ENCODE data around the gene DENND6B. TPM values are rescaled to one million over a fixed set of nuclear protein-coding genes. Genes with fewer than 3 reads are reported as not detected.

Gene DENND6B
- total RNA-seq, 2 experiments from 2014 or later = 2.8 TPM

- no peak for ATAC-seq
- ChIA-PET POLR2A (no interaction called here), CTCF (no interaction called here)
- H3K27ac Mint-ChIP-seq = no peak overlapping the region
- no peak for DNase-seq
- peaks cover 5% of the 10 kb centered on the region for H3K4me1 Mint-ChIP-seq
- H3K36me3 Mint-ChIP-seq (ENCODE audit: low read depth) = no peaks in the 10 kb centered on the region
- peaks cover 22% of the 10 kb centered on the region for H3K27me3 Mint-ChIP-seq
- intact Hi-C loops (cut with DNase I, micrococcal nuclease) = no loop called here
- no peaks in the 10 kb centered on the region for H3K9me3 Mint-ChIP-seq (ENCODE audit: low read depth)
- H3K4me3 Mint-ChIP-seq = no peak overlapping the region
These were observed 37.5 kb downstream of the DENND6B start for GRCh38 chr22:50289151-50289941.

DNA sequence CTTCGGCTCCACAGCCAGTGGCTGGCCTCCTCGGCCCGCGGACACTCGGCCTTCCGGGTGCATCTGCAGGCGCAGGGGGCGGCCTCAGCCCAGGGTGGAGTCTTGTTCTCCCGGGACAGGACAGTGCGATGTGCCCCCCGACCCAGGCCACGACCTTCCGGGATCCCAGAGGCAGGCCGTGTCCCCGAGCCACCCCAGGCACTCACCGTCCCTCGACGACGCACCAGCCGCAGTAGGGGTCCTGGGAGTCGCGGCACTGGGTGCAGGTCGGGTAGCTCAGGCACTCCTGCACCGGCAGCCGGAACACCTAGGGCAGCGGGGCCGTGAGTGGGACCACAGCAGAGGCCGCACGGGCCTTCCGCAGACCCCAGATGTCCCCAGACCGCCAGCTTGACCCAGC lies 39.1 kb downstream of the DENND6B start:
- POLR2A ChIA-PET = no interaction called here
- Mint-ChIP-seq H3K9me3 (ENCODE audit: low read depth) (no peaks in the 10 kb centered on the region), H3K4me3 (no peak overlapping the region), H3K4me1 (peaks cover 3% of the 10 kb centered on the region), H3K27ac (no peak overlapping the region), H3K27me3 (peaks cover 17% of the 10 kb centered on the region), H3K36me3 (ENCODE audit: low read depth) (no peaks in the 10 kb centered on the region)
- intact Hi-C loops (cut with DNase I, micrococcal nuclease) = no loop called here
- no peak for ATAC-seq
- CTCF ChIA-PET = no interaction called here
- no peak for DNase-seq

GRCh38 chr22:50286701-50287318 lies 40.0 kb downstream of the DENND6B start:
- POLR2A ChIA-PET = no interaction called here

DNA sequence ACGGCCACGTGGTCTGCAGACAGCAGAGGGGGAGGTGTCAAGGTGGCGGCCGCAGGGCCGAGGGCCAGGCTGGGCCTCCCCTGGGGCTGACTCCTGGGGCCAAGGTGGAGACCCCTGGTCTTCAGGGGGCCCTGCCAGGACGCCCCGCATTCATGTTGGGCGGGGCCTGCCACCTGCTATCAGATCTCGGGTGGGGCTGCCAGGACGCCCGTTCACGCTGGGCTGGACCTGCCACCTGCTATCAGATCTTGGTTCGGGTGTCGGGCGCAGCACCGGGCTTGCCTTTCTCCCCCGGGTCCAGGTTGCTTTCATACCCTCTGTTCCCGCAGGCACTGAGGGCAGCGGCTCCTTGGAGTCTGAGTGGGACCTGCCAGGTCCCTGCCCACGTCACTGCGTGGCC lies 40.5 kb downstream of the DENND6B start:
- ChIA-PET CTCF (no interaction called here), POLR2A (no interaction called here)
- no peak for DNase-seq
- ATAC-seq = no peak
- Mint-ChIP-seq H3K4me3 (no peak overlapping the region), H3K36me3 (ENCODE audit: low read depth) (no peaks in the 10 kb centered on the region), H3K4me1 (no peaks in the 10 kb centered on the region), H3K27ac (no peak overlapping the region), H3K9me3 (ENCODE audit: low read depth) (no peaks in the 10 kb centered on the region), H3K27me3 (peaks cover 3% of the 10 kb centered on the region)
- intact Hi-C loops (cut with DNase I, micrococcal nuclease) = no loop called here

More at GRCh38 chr22:50286701-50287318, 40.0 kb downstream of the DENND6B start:
- peaks cover 8% of the 10 kb centered on the region for H3K27me3 Mint-ChIP-seq
- CTCF ChIA-PET = no interaction called here
- H3K4me3 Mint-ChIP-seq = no peak overlapping the region
- no peaks in the 10 kb centered on the region for H3K4me1 Mint-ChIP-seq
- DNase-seq = no peak
- intact Hi-C loops (cut with DNase I, micrococcal nuclease) = no loop called here
- H3K36me3 Mint-ChIP-seq (ENCODE audit: low read depth) = no peaks in the 10 kb centered on the region
- no peaks in the 10 kb centered on the region for H3K9me3 Mint-ChIP-seq (ENCODE audit: low read depth)
- no peak overlapping the region for H3K27ac Mint-ChIP-seq
- ATAC-seq = no peak

DNA sequence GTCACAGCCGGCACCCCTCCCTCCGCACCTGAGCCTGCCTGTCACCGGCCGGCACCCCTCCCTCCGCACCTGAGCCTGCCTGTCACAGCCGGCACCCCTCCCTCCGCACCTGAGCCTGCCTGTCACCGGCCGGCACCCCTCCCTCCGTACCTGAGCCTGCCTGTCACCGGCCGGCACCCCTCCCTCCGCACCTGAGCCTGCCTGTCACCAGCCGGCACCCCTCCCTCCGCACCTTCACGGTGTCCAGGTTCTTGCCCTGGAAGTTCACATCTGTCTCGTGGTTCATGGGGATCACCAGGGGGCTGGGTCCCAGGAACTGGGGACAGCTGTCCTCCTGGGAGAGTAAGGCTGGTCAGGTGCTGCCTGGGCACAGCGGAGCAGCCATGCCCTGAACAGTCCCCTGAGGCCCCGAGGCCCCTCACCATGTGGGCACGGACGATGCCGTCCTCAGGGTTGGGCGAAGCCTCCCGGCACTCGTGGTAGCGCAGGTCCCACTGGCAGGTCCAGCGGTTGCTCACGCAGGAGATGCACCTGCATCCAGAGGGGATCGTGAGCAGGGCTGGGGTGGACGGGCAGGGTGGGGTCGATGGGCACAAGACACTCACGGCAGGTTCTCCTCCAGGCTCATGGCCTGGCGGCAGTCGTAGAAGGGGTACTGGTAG lies 41.1 kb downstream of the DENND6B start:
- Mint-ChIP-seq H3K4me3 (no peak overlapping the region), H3K27ac (no peak overlapping the region), H3K36me3 (ENCODE audit: low read depth) (no peaks in the 10 kb centered on the region), H3K4me1 (no peaks in the 10 kb centered on the region), H3K9me3 (ENCODE audit: low read depth) (no peaks in the 10 kb centered on the region), H3K27me3 (no peaks in the 10 kb centered on the region)
- ChIA-PET POLR2A (no interaction called here), CTCF (no interaction called here)
- no peak for DNase-seq
- no peak for ATAC-seq
- intact Hi-C loops (cut with DNase I, micrococcal nuclease) = no loop called here

DNA sequence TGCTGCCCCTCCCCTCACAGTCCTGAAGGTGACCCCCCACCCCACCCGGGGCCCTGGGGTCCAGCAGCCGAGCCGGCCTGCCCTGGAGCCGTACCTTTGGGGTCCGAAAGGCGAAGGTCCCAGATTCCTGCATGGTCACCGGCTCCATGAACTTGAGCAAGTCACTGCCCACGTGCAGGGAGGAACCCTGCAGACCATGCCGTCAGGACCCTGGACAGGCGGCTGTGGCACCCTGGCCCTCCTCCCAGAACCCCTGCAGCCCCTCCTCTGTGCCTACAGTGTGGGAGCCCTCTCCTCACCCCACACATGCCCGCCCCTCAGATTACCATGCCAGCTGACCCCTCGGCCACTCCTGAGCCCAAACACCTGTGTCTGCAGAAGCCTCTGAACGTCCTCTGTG lies 42.3 kb downstream of the DENND6B start:
- ATAC-seq (no peak), DNase-seq (no peak)
- H3K27me3 Mint-ChIP-seq = no peaks in the 10 kb centered on the region
- no peaks in the 10 kb centered on the region for H3K36me3 Mint-ChIP-seq (ENCODE audit: low read depth)
- ChIA-PET CTCF (no interaction called here), POLR2A (no interaction called here)
- intact Hi-C loops (cut with DNase I, micrococcal nuclease) = no loop called here
- H3K27ac Mint-ChIP-seq = no peak overlapping the region
- H3K9me3 Mint-ChIP-seq (ENCODE audit: low read depth) = no peaks in the 10 kb centered on the region
- H3K4me3 Mint-ChIP-seq = no peak overlapping the region
- H3K4me1 Mint-ChIP-seq = no peaks in the 10 kb centered on the region

GRCh38 chr22:50283821-50284220 lies 43.0 kb downstream of the DENND6B start:
- DNase-seq (no peak), ATAC-seq (no peak)
- CTCF ChIA-PET = no interaction called here
- intact Hi-C loops (cut with DNase I, micrococcal nuclease) = no loop called here
- Mint-ChIP-seq H3K36me3 (ENCODE audit: low read depth) (no peaks in the 10 kb centered on the region), H3K27ac (no peak overlapping the region), H3K4me1 (no peaks in the 10 kb centered on the region), H3K9me3 (ENCODE audit: low read depth) (no peaks in the 10 kb centered on the region), H3K27me3 (no peaks in the 10 kb centered on the region), H3K4me3 (no peak overlapping the region)
- POLR2A ChIA-PET = no interaction called here

DNA sequence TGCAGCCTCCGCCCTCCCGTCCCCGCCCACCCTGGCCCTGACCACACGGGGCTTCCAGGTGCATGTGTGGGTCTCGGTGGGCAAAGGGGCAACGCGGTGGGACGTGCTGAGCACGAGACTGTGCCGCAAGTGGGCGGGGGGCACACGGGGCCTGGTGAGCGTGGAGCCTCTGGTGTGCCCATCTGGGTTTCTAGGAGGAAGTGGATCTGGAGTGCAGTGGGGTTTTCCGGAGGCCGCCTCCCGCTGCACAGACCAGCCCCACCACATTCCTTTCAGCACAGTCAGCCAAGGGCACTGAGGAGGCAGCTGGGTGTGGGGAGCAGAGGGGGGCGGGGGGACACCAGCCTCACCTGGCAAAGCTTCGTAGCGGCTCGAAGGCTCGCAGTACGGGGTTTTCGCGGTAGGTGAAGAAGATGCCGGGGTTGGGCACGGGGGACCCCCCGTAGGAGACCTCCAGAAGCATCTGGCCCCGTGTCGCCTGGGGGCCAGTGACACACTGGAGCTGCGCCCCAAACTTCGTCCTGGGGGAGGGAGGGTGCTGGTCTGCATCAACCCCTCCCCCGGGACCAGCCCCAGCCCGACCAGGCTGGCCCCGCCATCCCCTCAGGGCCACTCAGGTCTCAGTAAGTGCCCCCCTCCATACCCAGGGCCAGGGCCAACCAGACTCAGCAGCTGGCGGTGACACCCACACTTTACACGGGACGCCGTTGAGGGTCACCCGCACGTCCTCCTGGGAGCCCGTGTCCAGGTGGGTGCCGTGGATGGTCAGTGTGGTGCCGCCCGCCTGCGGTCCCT lies 44.3 kb downstream of the DENND6B start:
- Mint-ChIP-seq H3K9me3 (ENCODE audit: low read depth) (no peaks in the 10 kb centered on the region), H3K36me3 (ENCODE audit: low read depth) (no peaks in the 10 kb centered on the region), H3K27me3 (no peaks in the 10 kb centered on the region), H3K27ac (no peak overlapping the region), H3K4me3 (no peak overlapping the region), H3K4me1 (no peaks in the 10 kb centered on the region)
- ChIA-PET CTCF (no interaction called here), POLR2A (no interaction called here)
- no peak for ATAC-seq
- DNase-seq = no peak
- intact Hi-C loops (cut with DNase I, micrococcal nuclease) = no loop called here

DNA sequence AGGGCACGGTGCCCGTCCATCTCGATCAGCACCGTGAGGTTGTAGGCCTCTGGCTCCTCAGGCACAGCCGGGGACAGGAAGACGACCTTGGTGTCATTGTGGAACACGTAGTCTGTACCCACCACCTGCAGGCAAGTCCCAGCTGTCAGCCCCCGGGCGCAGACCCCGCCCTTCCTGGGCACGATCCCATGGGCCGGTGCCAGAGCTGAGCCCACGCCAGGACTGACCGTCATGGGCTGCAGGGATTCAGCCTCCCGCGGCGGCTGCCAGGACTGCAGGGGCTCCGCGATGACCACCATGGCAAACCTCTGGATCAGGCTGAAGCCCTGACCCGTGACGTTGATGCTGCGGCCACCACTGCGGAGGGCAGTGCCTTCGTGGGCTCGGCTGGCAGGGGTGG lies 44.9 kb downstream of the DENND6B start:
- DNase-seq = no peak
- no peaks in the 10 kb centered on the region for H3K36me3 Mint-ChIP-seq (ENCODE audit: low read depth)
- H3K27me3 Mint-ChIP-seq = no peaks in the 10 kb centered on the region
- intact Hi-C loops (cut with DNase I, micrococcal nuclease) = no loop called here
- no peak overlapping the region for H3K4me3 Mint-ChIP-seq
- no peak for ATAC-seq
- no peaks in the 10 kb centered on the region for H3K9me3 Mint-ChIP-seq (ENCODE audit: low read depth)
- ChIA-PET POLR2A (no interaction called here), CTCF (no interaction called here)
- no peak overlapping the region for H3K27ac Mint-ChIP-seq
- H3K4me1 Mint-ChIP-seq = no peaks in the 10 kb centered on the region

DNA sequence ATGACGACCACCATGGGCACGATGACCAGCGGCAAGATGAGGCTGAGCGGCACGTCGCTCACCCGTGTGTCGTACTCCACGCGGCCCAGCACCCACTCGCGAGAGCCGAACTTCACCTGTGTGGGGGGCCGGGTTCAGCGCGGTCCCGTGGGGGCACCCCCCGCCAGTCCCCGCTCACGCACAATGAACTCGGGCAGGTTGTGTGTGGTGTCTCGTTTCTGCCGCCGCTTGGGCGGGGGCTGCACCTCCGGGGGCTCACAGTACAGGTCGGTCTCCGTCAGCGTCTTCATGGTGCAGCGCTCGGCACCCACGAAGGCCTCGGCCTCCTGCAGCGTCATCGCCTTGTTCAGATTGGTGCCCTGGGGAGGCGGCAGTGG lies 45.4 kb downstream of the DENND6B start:
- CTCF ChIA-PET = no interaction called here
- no peak for DNase-seq

DNA sequence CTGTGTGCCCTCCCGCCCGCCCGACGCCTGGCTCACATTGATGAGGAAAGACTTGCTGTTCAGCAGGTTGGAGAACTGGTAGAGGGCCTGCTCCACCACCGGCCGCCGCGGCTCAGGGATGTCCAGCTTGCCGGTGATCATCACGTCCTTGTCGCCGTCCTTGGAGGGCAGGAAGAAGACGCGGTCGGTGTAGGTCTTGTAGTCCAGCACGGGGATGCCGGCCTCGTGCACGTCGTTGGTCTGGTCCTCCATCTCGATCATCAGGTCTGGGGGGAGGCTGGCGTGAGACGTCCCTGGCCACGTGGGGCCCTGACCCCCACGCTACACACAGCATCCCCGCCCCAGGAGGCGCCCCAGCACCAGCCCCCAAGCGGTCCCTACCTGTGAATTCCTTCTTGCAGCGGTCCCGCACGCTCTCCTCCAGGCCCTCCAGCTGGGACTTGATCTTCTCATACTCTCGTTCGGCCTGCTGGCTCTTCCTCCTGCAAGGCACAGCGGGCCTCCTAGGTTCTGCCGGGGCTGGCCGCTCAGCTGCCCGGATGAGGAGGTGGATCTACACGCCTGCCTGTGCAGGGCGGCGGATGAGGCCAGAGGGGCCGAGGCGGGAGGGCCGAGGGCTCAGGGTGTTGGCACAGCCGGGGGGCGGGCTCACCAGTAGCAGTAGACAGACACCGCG lies 46.0 kb downstream of the DENND6B start:
- CTCF ChIA-PET = no interaction called here

More for the DNA sequence above, 45.4 kb downstream of the DENND6B start:
- Mint-ChIP-seq H3K4me1 (no peaks in the 10 kb centered on the region), H3K9me3 (ENCODE audit: low read depth) (no peaks in the 10 kb centered on the region), H3K36me3 (ENCODE audit: low read depth) (no peaks in the 10 kb centered on the region), H3K4me3 (no peak overlapping the region), H3K27me3 (no peaks in the 10 kb centered on the region), H3K27ac (no peak overlapping the region)
- ATAC-seq = no peak
- POLR2A ChIA-PET = no interaction called here
- intact Hi-C loops (cut with DNase I, micrococcal nuclease) = no loop called here

More for the DNA sequence above, 46.0 kb downstream of the DENND6B start:
- no peak for DNase-seq
- intact Hi-C loops (cut with DNase I, micrococcal nuclease) = no loop called here
- Mint-ChIP-seq H3K36me3 (ENCODE audit: low read depth) (no peaks in the 10 kb centered on the region), H3K4me3 (no peak overlapping the region), H3K27me3 (no peaks in the 10 kb centered on the region), H3K9me3 (ENCODE audit: low read depth) (no peaks in the 10 kb centered on the region), H3K4me1 (no peaks in the 10 kb centered on the region), H3K27ac (no peak overlapping the region)
- POLR2A ChIA-PET = no interaction called here
- ATAC-seq = no peak
